ENCODE measurements around the gene MTG1. TPM values are rescaled to one million over a fixed set of nuclear protein-coding genes. Genes with fewer than 3 reads are reported as not detected.

Gene MTG1, protein sequence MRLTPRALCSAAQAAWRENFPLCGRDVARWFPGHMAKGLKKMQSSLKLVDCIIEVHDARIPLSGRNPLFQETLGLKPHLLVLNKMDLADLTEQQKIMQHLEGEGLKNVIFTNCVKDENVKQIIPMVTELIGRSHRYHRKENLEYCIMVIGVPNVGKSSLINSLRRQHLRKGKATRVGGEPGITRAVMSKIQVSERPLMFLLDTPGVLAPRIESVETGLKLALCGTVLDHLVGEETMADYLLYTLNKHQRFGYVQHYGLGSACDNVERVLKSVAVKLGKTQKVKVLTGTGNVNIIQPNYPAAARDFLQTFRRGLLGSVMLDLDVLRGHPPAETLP
- total RNA-seq, result 29.1 and 29.4 TPM in 2 replicates

DNA sequence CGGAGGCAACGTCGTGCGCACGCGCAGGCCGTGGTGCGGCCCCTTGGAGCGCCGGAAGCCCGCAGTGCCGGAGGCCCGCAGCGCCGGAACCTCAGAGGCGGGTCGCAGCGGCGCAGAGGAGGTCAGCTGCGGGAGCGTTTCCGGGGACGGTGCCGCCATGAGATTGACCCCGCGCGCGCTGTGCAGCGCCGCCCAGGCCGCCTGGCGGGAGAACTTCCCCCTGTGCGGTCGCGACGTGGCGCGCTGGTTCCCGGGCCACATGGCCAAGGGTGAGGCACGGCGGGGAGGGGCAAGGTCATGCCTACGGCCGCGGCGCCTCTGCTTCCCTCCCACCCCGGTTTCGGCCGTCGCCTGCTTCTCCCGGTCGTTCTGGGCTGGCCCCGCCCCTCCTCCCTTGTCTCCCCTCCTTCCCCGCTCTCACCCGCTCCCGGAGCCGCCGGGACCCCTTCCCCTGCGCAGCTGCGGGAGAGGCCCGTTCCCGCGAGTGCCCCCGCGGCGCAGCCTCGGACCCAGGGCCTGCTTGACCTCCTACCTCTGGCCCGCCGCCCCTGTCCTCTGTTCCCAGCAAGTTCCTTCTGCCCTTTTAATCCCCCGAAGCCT is at the start of gene MTG1:
MTG1 (plus strand) TSS at position 94 of the 600 bp plus-strand sequence; CDS start at position 158, 64 bp downstream.

DNA sequence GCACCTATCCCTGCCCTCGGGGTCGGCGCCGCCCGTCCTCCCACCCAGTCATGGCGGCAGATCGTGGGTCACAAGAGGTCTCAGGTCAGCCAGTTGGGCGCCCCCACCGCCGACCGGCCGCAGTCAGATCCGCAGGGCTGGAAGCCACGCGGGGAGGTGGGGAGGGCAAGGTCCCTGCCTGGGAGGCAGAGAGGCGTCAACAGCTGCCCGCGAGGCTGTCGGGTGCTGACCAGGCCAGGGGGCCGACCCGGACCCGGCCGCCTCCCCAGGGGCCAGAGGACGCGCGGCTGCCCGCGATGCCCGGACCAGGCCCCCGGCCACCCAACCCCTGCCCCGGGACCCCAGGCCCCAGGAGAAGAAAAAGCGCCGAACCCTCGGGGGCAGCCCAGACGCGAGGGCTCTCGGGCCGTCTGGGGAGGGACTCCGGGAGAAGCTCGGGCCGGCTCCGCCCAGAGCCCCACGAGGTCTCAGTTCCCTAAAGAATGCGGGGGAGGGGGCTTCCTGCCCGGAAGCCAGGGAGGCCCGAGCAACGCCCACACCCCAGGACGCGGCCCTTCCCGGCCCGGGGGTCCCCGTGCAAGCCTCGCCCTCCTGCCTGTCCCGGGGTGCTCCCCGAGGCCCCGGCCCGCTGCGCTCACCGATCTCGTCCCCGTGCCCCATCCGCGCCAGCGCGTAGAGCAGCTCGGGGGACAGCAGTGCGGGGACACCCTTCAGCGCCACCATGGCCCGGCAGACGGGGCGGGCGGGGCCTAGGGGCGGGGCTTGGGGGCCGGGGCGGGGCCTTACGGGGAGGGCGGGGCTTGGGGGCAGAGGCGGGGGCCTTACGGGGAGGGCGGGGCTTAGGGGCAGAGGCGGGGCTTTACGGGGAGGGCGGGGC is 36.4 kb upstream of the MTG1 start, which contains the start of gene FUOM:
FUOM (minus strand) TSS at position 735 of the 877 bp plus-strand sequence; CDS start at position 723, 12 bp downstream.

DNA sequence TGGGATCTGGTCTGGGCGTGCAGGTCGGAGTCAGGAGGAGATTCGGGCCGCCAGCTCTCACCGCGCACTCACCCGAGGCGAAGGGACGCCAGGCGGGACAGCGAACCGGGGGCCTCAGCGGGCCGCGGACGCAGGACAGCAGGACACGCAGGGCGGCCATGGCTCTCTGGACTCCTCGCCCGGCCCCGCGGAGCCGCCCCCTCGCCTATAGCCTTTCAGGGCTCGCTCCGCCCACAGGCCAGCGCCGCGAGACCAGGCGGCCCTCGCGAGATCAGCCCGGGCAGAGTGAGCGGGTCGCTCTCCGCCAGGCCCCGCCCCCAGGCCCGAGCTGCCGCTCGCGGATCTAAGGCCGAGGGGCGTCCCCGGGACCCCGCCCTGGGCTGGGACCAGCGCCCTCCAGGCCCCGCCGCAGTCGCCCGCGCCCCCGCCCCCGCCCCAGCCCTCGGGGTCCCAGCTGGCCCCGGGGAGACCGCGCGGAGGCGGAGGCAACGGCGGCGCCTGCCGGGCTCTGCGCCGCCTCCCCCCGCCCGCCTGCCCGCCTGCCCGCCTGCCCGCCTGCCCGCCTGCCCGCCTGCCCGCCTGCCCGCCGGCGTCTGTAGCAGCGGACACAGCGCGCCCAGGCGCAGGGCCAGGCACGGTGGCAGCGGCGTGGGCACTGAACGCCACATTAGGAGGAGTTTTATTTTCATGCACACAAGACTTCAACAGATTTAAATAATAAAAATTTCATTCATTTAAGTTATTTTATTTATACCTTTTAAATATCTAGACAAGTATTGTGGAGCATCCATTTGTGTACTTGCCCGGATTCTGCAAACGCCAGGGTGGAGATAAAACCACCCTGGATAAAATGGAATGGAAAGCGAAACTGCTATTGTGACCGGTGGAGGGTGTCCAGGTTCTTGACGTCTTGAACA is 20.5 kb upstream of the MTG1 start, which contains the start of gene ECHS1:
ECHS1 (minus strand) TSS at position 181 of the 917 bp plus-strand sequence; CDS start at position 160, 21 bp downstream.

DNA sequence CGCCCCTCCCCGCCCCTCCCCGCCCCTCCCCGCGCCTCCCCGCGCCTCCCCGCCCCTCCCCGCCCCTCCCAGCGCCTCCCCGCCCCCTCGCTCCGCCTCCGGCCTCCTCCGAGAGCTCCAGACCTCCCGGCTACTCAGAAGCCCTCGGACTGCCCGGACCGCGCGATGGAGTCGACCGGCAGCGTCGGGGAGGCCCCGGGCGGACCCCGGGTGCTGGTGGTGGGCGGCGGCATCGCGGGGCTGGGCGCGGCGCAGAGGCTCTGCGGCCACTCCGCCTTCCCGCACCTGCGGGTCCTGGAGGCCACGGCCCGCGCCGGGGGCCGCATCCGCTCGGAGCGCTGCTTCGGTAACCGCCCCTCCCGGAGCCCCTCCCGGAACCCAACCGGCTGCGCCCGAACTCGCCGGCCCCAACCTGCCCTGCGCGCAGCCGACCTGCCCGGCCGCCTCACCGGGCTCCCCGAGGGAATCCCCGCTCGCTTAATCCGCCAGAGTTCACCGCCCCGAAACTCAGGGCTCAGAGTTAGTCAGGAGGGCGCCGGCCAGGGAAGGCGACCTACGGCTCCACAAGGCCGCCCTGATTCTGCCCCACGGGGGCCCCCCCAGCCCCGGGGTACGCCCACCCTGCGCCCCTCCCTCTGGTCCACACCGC is 14.7 kb upstream of the MTG1 start, which contains the start of gene PAOX:
PAOX (plus strand) TSS at position 111 of the 649 bp plus-strand sequence; CDS start at position 166, 55 bp downstream.

DNA sequence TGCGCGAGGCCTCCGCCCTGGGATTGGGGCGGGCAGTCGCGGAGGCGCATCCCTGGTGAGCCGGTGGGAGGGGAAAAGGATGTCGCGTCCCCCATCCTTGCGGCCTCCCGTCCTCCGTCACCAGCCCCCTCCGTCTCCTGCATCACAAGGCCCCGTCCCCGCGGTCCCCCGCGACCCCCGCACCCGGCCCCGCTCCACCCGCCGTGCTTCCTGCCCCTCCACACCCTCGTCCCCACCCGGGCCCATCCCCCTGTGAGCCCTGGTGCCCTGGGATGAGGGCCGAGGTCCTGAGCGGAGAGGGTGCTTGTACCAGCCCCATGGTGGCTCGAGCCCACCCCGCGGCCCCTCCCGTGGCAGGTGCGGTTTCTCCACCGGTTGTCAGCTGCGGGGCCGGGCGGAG is 30.6 kb downstream of the MTG1 start, which contains the start of gene SPRN:
SPRN (minus strand) TSS at position 25 of the 400 bp plus-strand sequence. CDS start 944 bp downstream, outside the sequence.

DNA sequence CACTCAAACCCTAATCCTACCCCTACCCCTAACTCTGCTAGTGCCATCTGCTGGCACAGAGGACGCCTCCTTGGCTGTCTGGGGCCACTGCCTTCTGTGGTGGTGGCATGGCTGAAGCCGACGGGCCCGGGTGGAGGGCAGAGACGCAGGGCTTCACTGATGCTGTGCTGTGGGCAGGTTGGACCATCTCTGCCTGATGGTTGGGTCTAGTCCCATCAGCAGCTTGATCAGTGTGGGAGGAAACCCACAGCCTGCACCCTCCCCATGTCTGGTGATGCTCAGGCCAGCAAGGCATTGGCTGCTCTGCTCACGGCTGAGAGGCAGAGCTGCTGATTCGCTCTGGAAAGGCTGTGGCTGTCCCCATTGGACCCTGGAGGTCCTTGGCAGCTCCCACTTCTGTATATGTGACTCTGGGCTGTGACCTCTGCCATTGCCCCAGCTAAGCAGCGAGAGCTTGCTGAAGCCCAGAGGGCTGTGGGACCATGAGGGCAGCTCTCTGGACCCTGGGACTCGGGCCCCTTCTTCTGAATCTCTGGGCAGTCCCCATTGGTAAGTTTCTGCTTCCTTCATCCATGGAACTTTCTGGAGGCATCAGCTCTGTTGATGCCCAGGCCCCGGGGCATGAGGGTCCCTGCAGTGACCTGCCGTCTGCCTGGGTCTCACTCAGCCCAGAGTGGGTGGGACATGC is 59.7 kb downstream of the MTG1 start, which contains the start of gene SCART1:
SCART1 (plus strand) TSS at position 430 of the 688 bp plus-strand sequence; CDS start at position 483, 53 bp downstream.

Small RNAs within 50 kb of the gene (small RNA-seq; reads per million reads assigned to genes)
- gene AL360181.4 (not detected), gene BANF1P2 (not detected), gene MIR3944 (not detected)

Other genes starting within 250 kb of the MTG1 start
- 0.54 and 0.65 TPM in 2 replicates for gene KNDC1, start 233.9 kb upstream of the MTG1 start, total RNA-seq
- not detected in 2 replicates for gene UTF1, start 163.9 kb upstream of the MTG1 start, total RNA-seq
- gene VENTX, start 156.3 kb upstream of the MTG1 start, total RNA-seq, result not detected in 2 replicates
- gene ADAM8, start 117.3 kb upstream of the MTG1 start, total RNA-seq, result 0.32 and 0.65 TPM in 2 replicates
- gene TUBGCP2, start 85.3 kb upstream of the MTG1 start, total RNA-seq, result 51.0 and 62.5 TPM in 2 replicates
- gene ZNF511, start 85.2 kb upstream of the MTG1 start, total RNA-seq, result 21.1 and 23.0 TPM in 2 replicates
- gene CALY, start 57.3 kb upstream of the MTG1 start, total RNA-seq, result not detected in 2 replicates
- gene PRAP1, start 46.8 kb upstream of the MTG1 start, total RNA-seq, result not detected in 2 replicates
- gene FUOM, start 36.1 kb upstream of the MTG1 start, total RNA-seq, result 10.4 and 20.8 TPM in 2 replicates
- gene ECHS1, start 20.8 kb upstream of the MTG1 start, total RNA-seq, result 51.8 and 52.0 TPM in 2 replicates
- 4.2 and 4.4 TPM in 2 replicates for gene PAOX, start 14.9 kb upstream of the MTG1 start, total RNA-seq
- 0.11 and 0.13 TPM in 2 replicates for gene SPRN, start 30.5 kb downstream of the MTG1 start, total RNA-seq
- gene SCART1, start 59.8 kb downstream of the MTG1 start, total RNA-seq, result 3.3 and 3.4 TPM in 2 replicates
- gene CYP2E1, start 133.2 kb downstream of the MTG1 start, total RNA-seq, result 1.6 TPM in 2 replicates
- gene SYCE1, start 171.4 kb downstream of the MTG1 start, total RNA-seq, result not detected in 2 replicates
- not detected in 2 replicates for gene FRG2B, start 232.6 kb downstream of the MTG1 start, total RNA-seq

Data from articular chondrocyte of knee joint (primary cell).